SK-N-SH treated with all-trans-retinoic acid at 6 μM for 48 hours (cell line): Measurements from ENCODE around the gene UBQLN2.
A peak's percentile ranks its signal among the peaks of the same experiment; 100 is the strongest.
"Not testable (repeated sequence)": the region's sequence is repeated elsewhere in the genome, so short reads cannot be mapped to it uniquely, and the experiment has no call there.

Experiments used
- ATAC-seq: fragments of 200-7000 bp; cut with Tn5 transposase; 3 replicates; pipeline ENCODE4 v1.9.1; 2020; ENCODE audit warnings: mild to moderate bottlenecking, moderate library complexity
- ARNTL ChIP-seq: fragments of 450-650 bp; formaldehyde crosslinking; IDR thresholded peaks from 2 replicates; pipeline ENCODE4 v1.5.0; 2020; ENCODE audit warnings: low read depth, mild to moderate bottlenecking, moderate library complexity, borderline replicate concordance
- BACH2 ChIP-seq: fragments of 250-450 bp; sonication (Bioruptor Pico); IDR thresholded peaks from 2 replicates; pipeline ENCODE4 v1.9.0; 2021; ENCODE audit warnings: mild to moderate bottlenecking, borderline replicate concordance
- CSDC2 ChIP-seq: fragments of 250-450 bp; sonication (Bioruptor Pico); IDR thresholded peaks from 2 replicates; pipeline ENCODE4 v1.5.0; 2020; ENCODE audit warnings: mild to moderate bottlenecking, moderate library complexity
- ESRRG ChIP-seq: fragments of 250-450 bp; sonication (Bioruptor Pico); IDR thresholded peaks from 2 replicates; pipeline ENCODE4 v1.6.1; 2021; ENCODE audit warnings: mild to moderate bottlenecking
- ISL1 ChIP-seq: fragments of 250-450 bp; sonication (Bioruptor Pico); IDR thresholded peaks from 2 replicates; pipeline ENCODE4 v2.1.2; 2022; ENCODE audit warnings: mild to moderate bottlenecking, moderate library complexity
- OSR1 ChIP-seq: fragments of 250-450 bp; sonication (Bioruptor Pico); IDR thresholded peaks from 2 replicates; pipeline ENCODE4 v1.8.0; 2022; ENCODE audit warnings: moderate library complexity, mild to moderate bottlenecking, inconsistent platforms
- PPARA ChIP-seq: fragments of 250-450 bp; sonication (Bioruptor Pico); IDR thresholded peaks from 2 replicates; pipeline ENCODE4 v1.5.0; 2020; ENCODE audit warnings: mild to moderate bottlenecking, borderline replicate concordance
- SNAI2 ChIP-seq: fragments of 250-450 bp; sonication (Bioruptor Pico); IDR thresholded peaks from 2 replicates; pipeline ENCODE4 v1.5.0; 2020; ENCODE audit warnings: mild to moderate bottlenecking, moderate library complexity
- TCF4 ChIP-seq: fragments of 250-450 bp; sonication (Bioruptor Pico); IDR thresholded peaks from 2 replicates; pipeline ENCODE4 v1.8.0; 2021; ENCODE audit warnings: mild to moderate bottlenecking, moderate library complexity, borderline replicate concordance
- TOX ChIP-seq: fragments of 250-450 bp; sonication (Bioruptor Pico); IDR thresholded peaks from 2 replicates; pipeline ENCODE4 v1.8.0; 2021; ENCODE audit warnings: mild to moderate bottlenecking, moderate library complexity, borderline replicate concordance
- ZC3H10 ChIP-seq: fragments of 250-450 bp; sonication (Bioruptor Pico); IDR thresholded peaks from 2 replicates; pipeline ENCODE4 v1.5.1; 2021; ENCODE audit warnings: mild to moderate bottlenecking, moderate library complexity
- ZFP3 ChIP-seq: fragments of 250-450 bp; sonication (Bioruptor Pico); IDR thresholded peaks from 2 replicates; pipeline ENCODE4 v1.5.0; 2020; ENCODE audit warnings: mild to moderate bottlenecking, moderate library complexity
- ZFP30 ChIP-seq: fragments of 450-650 bp; formaldehyde crosslinking; IDR thresholded peaks from 2 replicates; pipeline ENCODE4 v1.5.0; 2022; ENCODE audit warnings: mild to moderate bottlenecking, moderate library complexity
- ZNF70 ChIP-seq: fragments of 450-650 bp; formaldehyde crosslinking; IDR thresholded peaks from 2 replicates; pipeline ENCODE4 v1.5.0; 2020; ENCODE audit warnings: mild to moderate bottlenecking, moderate library complexity
- ZNF8 ChIP-seq: fragments of 450-650 bp; formaldehyde crosslinking; IDR thresholded peaks from 2 replicates; pipeline ENCODE4 v1.5.0; 2020; ENCODE audit warnings: mild to moderate bottlenecking, moderate library complexity
- TF ChIP-seq, protein P1 (sequence below): fragments of 250-450 bp; sonication (Bioruptor Pico); IDR thresholded peaks from 2 replicates; pipeline ENCODE4 v1.5.0; 2020; ENCODE audit warnings: mild to moderate bottlenecking, moderate library complexity
- TF ChIP-seq, protein P2 (sequence below): fragments of 250-450 bp; sonication (Bioruptor Pico); IDR thresholded peaks from 2 replicates; pipeline ENCODE4 v1.8.0; 2020; ENCODE audit warnings: mild to moderate bottlenecking, moderate library complexity, borderline replicate concordance

Gene UBQLN2

DNA sequence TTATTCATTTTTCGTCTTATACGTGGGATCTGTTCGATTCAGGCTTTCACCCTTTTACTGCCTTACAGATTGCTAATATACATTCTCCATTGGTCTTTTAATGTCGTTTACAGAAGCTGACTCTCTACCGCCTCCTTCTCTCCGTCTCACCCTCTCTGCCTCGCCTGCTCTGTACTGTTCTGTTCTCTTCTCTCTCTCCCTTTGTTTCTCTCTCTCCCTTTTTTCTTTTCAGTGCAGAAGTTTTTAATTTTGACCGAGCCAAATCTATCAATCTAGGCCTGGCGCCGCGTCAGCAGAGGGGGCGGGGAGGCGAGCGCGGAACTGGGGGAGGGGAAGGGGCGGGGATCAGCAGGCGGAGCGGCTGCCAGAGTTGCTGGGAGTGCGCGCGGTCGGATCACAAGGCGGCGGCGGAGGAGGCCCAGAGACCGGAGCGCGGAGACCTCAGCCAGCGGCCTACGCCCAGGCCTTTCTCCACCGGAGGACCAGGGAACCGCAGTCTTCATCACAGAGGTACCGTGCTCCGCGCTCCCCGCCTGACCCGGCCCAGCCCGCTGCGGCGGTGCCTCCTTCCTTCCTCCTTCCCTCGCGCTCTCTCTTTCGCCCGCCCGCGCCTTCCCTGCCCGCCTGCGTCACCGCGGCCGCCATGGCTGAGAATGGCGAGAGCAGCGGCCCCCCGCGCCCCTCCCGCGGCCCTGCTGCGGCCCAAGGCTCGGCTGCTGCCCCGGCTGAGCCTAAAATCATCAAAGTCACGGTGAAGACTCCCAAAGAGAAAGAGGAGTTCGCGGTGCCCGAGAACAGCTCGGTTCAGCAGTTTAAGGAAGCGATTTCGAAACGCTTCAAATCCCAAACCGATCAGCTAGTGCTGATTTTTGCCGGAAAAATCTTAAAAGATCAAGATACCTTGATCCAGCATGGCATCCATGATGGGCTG lies at the start of gene UBQLN2:
UBQLN2 (plus strand) TSS at position 397 of the 931 bp plus-strand sequence; CDS start at position 644, 247 bp downstream.
- peak; percentile 87 for ATAC-seq
- TF ChIP-seq ARNTL (CRISPR knock-in tag) (no peak), OSR1 (CRISPR knock-in tag) (no peak), ZC3H10 (CRISPR knock-in tag) (no peak), BACH2 (CRISPR knock-in tag) (no peak), ZNF70 (peak; percentile 72; the same call in 1 of the 2 replicates)

DNA sequence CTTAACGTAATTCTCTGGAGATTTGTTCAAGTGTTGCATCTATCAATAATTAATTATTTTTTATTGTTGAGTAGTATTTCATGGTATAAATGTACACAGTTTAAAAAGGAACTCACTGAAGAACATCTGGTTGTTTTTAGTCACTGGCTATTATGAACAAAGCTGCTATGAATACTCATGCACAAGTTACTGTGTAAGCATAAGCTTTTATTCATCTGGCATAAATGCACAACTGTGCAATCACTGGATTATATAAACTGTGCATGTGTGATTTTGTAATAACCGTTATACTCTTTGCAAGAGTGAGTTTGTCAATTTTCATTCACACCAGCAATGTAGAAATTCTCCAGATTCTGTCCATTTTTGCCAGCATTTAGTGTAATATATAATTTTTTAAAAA lies 43.8 kb upstream of the UBQLN2 start:
- no peak for ATAC-seq
- TF ChIP-seq TOX (CRISPR knock-in tag) = no peak
- no peak for TF ChIP-seq ZC3H10 (CRISPR knock-in tag)

DNA sequence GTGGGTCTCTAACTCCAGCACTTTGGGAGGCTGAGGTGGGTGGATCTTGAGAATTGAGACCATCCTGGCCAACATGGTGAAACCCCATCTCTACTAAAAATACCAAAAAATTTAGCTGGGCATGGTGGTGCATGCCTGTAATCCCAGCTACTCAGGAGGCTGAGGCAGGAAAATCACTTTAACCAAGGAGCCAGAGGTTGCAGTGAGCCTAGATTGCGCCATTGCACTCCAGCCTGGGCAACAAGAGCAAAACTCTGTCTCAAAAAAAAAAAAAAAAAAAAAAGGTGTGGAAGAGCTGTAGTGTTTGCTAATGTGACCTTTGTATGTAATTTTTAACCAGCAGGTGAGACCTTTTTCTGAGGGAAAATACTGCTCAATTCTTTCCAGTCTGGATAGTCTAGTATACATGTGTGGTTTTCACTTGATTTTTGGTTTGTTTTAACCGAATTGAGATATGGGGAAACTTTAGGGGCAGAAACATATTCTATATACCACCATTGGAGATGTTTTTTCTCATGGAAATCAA lies 33.9 kb upstream of the UBQLN2 start:
- not testable (repeated sequence) for ATAC-seq

DNA sequence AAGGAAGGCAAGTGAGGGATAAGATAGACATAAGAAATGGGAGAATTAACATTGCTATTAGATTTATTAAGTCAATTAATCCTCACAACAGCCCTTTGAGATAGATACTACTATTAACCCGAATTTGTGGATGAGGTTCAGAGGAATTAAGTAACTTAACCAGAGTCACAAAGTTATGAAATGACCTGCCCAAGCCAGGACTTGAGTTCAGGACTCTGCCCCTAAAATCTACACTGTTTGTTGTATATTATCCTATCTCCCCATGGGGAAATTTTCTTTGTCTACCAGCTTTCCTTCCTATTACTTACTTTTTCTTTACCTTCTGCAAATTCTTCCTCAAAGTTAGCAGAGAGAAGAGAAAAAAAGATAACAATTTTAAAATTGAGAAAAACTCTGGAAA lies 33.4 kb upstream of the UBQLN2 start:
- ATAC-seq = no peak
- TF ChIP-seq SNAI2 (no peak), ZNF70 (no peak), BACH2 (CRISPR knock-in tag) (no peak), ZC3H10 (CRISPR knock-in tag) (no peak), CSDC2 (CRISPR knock-in tag) (no peak), ESRRG (CRISPR knock-in tag) (no peak), ZFP3 (no peak), ISL1 (CRISPR knock-in tag) (no peak), PPARA (CRISPR knock-in tag) (no peak), ZFP30 (CRISPR knock-in tag) (no peak)
- TF ChIP-seq, protein P1, sequence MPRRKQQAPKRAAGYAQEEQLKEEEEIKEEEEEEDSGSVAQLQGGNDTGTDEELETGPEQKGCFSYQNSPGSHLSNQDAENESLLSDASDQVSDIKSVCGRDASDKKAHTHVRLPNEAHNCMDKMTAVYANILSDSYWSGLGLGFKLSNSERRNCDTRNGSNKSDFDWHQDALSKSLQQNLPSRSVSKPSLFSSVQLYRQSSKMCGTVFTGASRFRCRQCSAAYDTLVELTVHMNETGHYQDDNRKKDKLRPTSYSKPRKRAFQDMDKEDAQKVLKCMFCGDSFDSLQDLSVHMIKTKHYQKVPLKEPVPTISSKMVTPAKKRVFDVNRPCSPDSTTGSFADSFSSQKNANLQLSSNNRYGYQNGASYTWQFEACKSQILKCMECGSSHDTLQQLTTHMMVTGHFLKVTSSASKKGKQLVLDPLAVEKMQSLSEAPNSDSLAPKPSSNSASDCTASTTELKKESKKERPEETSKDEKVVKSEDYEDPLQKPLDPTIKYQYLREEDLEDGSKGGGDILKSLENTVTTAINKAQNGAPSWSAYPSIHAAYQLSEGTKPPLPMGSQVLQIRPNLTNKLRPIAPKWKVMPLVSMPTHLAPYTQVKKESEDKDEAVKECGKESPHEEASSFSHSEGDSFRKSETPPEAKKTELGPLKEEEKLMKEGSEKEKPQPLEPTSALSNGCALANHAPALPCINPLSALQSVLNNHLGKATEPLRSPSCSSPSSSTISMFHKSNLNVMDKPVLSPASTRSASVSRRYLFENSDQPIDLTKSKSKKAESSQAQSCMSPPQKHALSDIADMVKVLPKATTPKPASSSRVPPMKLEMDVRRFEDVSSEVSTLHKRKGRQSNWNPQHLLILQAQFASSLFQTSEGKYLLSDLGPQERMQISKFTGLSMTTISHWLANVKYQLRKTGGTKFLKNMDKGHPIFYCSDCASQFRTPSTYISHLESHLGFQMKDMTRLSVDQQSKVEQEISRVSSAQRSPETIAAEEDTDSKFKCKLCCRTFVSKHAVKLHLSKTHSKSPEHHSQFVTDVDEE (CRISPR knock-in tag) = no peak

DNA sequence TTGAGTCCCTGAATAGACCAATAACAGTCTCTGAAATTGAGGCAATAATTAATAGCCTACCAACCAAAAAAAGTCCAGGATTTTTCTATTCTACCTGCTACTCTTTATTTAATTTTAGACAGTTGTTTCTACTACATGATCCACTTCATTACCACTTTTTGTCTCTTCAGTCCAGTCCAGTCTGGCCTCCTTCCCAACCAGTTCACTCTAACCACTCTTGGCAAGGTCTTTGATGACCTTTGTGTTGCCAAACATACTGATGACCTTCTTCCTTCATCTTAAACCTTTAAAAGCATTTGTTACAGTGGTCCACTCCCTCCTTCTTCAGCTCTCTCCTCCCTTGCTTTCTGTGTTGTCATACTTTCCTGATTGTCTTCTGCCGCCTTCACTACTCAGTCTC lies 12.8 kb upstream of the UBQLN2 start:
- ATAC-seq = no peak
- TF ChIP-seq, protein P2, sequence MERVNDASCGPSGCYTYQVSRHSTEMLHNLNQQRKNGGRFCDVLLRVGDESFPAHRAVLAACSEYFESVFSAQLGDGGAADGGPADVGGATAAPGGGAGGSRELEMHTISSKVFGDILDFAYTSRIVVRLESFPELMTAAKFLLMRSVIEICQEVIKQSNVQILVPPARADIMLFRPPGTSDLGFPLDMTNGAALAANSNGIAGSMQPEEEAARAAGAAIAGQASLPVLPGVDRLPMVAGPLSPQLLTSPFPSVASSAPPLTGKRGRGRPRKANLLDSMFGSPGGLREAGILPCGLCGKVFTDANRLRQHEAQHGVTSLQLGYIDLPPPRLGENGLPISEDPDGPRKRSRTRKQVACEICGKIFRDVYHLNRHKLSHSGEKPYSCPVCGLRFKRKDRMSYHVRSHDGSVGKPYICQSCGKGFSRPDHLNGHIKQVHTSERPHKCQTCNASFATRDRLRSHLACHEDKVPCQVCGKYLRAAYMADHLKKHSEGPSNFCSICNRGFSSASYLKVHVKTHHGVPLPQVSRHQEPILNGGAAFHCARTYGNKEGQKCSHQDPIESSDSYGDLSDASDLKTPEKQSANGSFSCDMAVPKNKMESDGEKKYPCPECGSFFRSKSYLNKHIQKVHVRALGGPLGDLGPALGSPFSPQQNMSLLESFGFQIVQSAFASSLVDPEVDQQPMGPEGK = no peak
- TF ChIP-seq ZNF70 (no peak), OSR1 (CRISPR knock-in tag) (no peak)

DNA sequence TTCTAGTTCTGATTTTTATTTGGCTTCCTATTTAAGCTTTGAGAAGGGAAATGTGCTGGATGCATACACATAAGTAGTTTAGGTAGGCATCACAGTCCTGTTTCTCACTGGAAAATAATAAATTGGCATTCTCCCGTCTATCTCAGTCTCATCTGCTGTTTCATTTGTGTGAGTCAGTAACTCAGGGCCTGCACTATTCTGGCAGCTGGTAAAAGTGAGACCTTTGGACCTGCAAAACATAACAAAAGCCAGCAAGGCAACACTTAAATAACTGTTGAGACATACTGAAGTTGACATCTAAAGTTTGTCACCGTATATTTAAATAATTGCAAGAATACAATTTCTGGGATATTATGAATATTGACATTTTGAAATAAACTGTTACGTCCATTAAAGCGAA lies 8.6 kb upstream of the UBQLN2 start:
- TF ChIP-seq OSR1 (CRISPR knock-in tag) (no peak), ZNF8 (CRISPR knock-in tag) (no peak), ARNTL (CRISPR knock-in tag) (no peak), BACH2 (CRISPR knock-in tag) (no peak), TCF4 (no peak)
- TF ChIP-seq, protein P2 = no peak
- TF ChIP-seq, all 23 proteins: peak for 0
- no peak for ATAC-seq
